Neural progenitor cell (in vitro differentiated cells): ENCODE measurements around the gene RHPN2. TPM values are rescaled to one million over a fixed set of nuclear protein-coding genes. Genes with fewer than 3 reads are reported as not detected.

Experiments used
- DNase-seq: peaks from one replicate; pipeline ENCODE4 v3.0.0-alpha.2; 2016; ENCODE audit warnings: low spot score
- H2AFZ ChIP-seq: fragments of 200-600 bp; sonication (generic); replicated peaks from 2 replicates; pipeline ENCODE4 v1.6.1; 2016; ENCODE audit warnings: antibody characterized with exemption
- H3F3A ChIP-seq: fragments of 200-600 bp; sonication (generic); 2 replicates; pipeline ENCODE4 v1.6.1; 2016; ENCODE audit warnings: antibody characterized with exemption, low read depth
- H3K27ac ChIP-seq: fragments of 200-600 bp; sonication (generic); 2 replicates; pipeline ENCODE4 v1.5.1; 2016; ENCODE audit warnings: mild to moderate bottlenecking
- H3K27me3 ChIP-seq: fragments of 200-600 bp; sonication (generic); 2 replicates; pipeline ENCODE4 v1.6.1; 2016; ENCODE audit warnings: mild to moderate bottlenecking, moderate library complexity
- H3K36me3 ChIP-seq: fragments of 200-600 bp; sonication (generic); 2 replicates; pipeline ENCODE4 v1.5.1; 2016
- H3K4me1 ChIP-seq: fragments of 200-600 bp; sonication (generic); 2 replicates; pipeline ENCODE4 v1.6.1; 2016; ENCODE audit warnings: mixed run types
- H3K4me2 ChIP-seq: fragments of 200-600 bp; sonication (generic); 2 replicates; pipeline ENCODE4 v1.6.1; 2016
- H3K4me3 ChIP-seq: fragments of 200-600 bp; sonication (generic); 2 replicates; pipeline ENCODE4 v1.5.1; 2016
- H3K79me2 ChIP-seq: fragments of 200-600 bp; sonication (generic); 2 replicates; pipeline ENCODE4 v1.6.1; 2016; ENCODE audit warnings: low read depth
- H3K9ac ChIP-seq: fragments of 200-600 bp; sonication (generic); 2 replicates; pipeline ENCODE4 v1.6.1; 2016
- H3K9me3 ChIP-seq: fragments of 200-600 bp; sonication (generic); 2 replicates; pipeline ENCODE4 v1.5.1; 2016; ENCODE audit warnings: low read depth
- H4K20me1 ChIP-seq: fragments of 200-600 bp; sonication (generic); 2 replicates; pipeline ENCODE4 v1.6.1; 2016; ENCODE audit warnings: low read depth
- H3K27ac Mint-ChIP-seq: 3 replicates; pipeline ENCODE4 v1.8.0; 2021; ENCODE audit warnings: mixed read lengths
- H3K27me3 Mint-ChIP-seq: 2 replicates; pipeline ENCODE4 v1.8.0; 2022; ENCODE audit warnings: low read depth, mild to moderate bottlenecking, inconsistent platforms, moderate library complexity, mixed read lengths; ENCODE audit not compliant: insufficient read depth
- H3K36me3 Mint-ChIP-seq: 3 replicates; pipeline ENCODE4 v1.8.0; 2021; ENCODE audit warnings: mixed read lengths
- H3K4me1 Mint-ChIP-seq: 3 replicates; pipeline ENCODE4 v1.8.0; 2021; ENCODE audit warnings: mixed read lengths
- H3K4me3 Mint-ChIP-seq: 3 replicates; pipeline ENCODE4 v1.8.0; 2021; ENCODE audit warnings: mild to moderate bottlenecking, moderate library complexity, mixed read lengths
- H3K9me3 Mint-ChIP-seq: 3 replicates; pipeline ENCODE4 v1.8.0; 2020; ENCODE audit warnings: mixed read lengths
- CTCF ChIP-seq: fragments of 200-600 bp; sonication (generic); IDR thresholded peaks from 2 replicates; pipeline ENCODE4 v1.5.1; 2017; ENCODE audit warnings: antibody characterized with exemption, mild to moderate bottlenecking
- EZH2 ChIP-seq: fragments of 200-600 bp; sonication (generic); IDR thresholded peaks from 2 replicates; pipeline ENCODE4 v1.6.1; 2017; ENCODE audit warnings: antibody characterized with exemption, mild to moderate bottlenecking, moderate library complexity
- EZH2phosphoT487 ChIP-seq: fragments of 200-600 bp; sonication (generic); IDR thresholded peaks from 2 replicates; pipeline ENCODE4 v1.6.1; 2017; ENCODE audit warnings: antibody characterized with exemption
- total RNA-seq: library from RNA; depleted of rRNA; stranded (reverse); fragments of >200 nt; gene quantifications from 2 replicates; pipeline ENCODE4 v1.2.3, GENCODE V29; 2015; ENCODE audit warnings: low replicate concordance

Gene RHPN2
- total RNA-seq, 1 donor from 2014 or later = 27.0 TPM

GRCh38 chr19:33094436-33095067 lies 29.9 kb upstream of the RHPN2 start:
- H3K27me3 ChIP-seq = no peaks in the 10 kb centered on the region
- H3K36me3 Mint-ChIP-seq = peaks cover 13% of the 10 kb centered on the region
- no peak overlapping the region for H3K9ac ChIP-seq
- no peaks in the 10 kb centered on the region for H3F3A ChIP-seq
- TF ChIP-seq EZH2 (no peak), CTCF (no peak), EZH2phosphoT487 (no peak)
- H3K27ac ChIP-seq = no peak overlapping the region
- H3K9me3 ChIP-seq = no peaks in the 10 kb centered on the region
- H4K20me1 ChIP-seq = no peaks in the 10 kb centered on the region
- DNase-seq = no peak
- H3K4me3 Mint-ChIP-seq = no peak overlapping the region
- H3K4me1 Mint-ChIP-seq = no peaks in the 10 kb centered on the region
- no peaks in the 10 kb centered on the region for H3K36me3 ChIP-seq
- no peaks in the 10 kb centered on the region for H3K4me1 ChIP-seq
- no peak overlapping the region for H2AFZ ChIP-seq
- no peaks in the 10 kb centered on the region for H3K9me3 Mint-ChIP-seq
- no peak overlapping the region for H3K4me2 ChIP-seq
- H3K79me2 ChIP-seq = no peaks in the 10 kb centered on the region
- no peak overlapping the region for H3K4me3 ChIP-seq
- H3K27me3 Mint-ChIP-seq = no peaks in the 10 kb centered on the region
- H3K27ac Mint-ChIP-seq = no peak overlapping the region

DNA sequence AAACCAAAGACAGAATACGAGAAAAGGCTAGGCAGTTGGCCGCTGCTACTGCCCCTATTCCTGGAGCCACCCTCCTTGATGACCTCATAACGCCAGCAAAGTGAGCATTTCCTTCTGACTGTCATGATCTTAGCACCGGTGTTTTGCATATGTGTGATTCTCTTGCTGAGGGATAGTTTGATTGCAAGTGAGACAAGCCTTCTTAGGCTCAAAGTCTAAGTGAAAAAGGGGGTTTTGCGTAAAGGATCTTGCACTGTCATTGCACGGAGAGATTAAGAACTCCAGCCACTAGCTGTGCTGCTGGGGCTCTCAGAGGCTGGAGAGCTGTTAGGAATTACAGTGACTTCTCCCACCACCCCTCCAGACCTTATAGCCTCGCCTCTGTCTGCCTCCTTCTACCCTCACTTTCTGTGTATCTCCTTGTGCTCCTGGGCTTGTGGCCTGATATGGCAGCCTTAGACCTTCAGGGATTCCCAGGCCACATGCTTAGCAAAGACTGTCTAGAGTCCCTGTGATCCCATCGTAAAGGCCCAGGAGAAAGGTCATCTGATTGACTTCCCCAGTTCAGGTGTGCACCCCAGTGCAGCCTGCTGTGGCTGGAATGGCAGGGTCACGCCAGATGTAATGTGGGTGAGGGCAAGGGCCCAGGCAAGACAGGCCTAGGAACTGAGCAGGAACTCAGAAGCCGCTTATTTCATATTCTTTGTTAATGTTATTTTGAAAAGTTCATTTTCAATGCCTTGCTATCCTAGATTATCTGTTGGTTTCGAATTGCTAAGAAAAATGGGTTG lies 28.9 kb upstream of the RHPN2 start:
- Histone ChIP-seq H3K27me3 (no peaks in the 10 kb centered on the region), H3K27ac (no peak overlapping the region), H3F3A (no peaks in the 10 kb centered on the region), H3K4me2 (no peak overlapping the region), H4K20me1 (no peaks in the 10 kb centered on the region), H3K9ac (no peak overlapping the region), H3K79me2 (no peaks in the 10 kb centered on the region), H3K4me3 (no peak overlapping the region), H2AFZ (no peak overlapping the region), H3K9me3 (no peaks in the 10 kb centered on the region), H3K4me1 (no peaks in the 10 kb centered on the region), H3K36me3 (no peaks in the 10 kb centered on the region)
- TF ChIP-seq EZH2phosphoT487 = no peak
- TF ChIP-seq EZH2 = no peak
- no peak for TF ChIP-seq CTCF
- no peak for DNase-seq
- H3K27me3 Mint-ChIP-seq = no peaks in the 10 kb centered on the region
- peaks cover 18% of the 10 kb centered on the region for H3K36me3 Mint-ChIP-seq
- no peaks in the 10 kb centered on the region for H3K4me1 Mint-ChIP-seq
- no peak overlapping the region for H3K4me3 Mint-ChIP-seq
- H3K27ac Mint-ChIP-seq = no peak overlapping the region
- H3K9me3 Mint-ChIP-seq = no peaks in the 10 kb centered on the region

DNA sequence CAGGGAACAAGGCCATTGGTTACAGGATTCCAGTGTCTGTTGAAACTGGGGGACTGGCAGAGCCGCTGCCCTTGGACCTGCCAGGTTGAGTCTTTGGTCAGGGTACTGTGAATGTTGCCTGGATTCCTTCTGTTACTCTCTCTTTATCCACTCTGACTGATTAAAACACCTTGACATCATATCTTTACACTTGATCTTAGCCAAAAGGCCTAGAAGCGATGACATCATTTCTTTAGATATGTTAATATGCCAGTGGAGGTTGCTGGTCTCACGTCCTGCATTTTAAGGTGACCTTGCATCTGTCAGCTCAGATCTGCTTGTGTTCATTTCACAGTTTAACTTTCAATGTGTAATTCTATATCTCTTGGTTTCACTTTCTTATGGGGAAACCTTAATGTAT lies 25.5 kb upstream of the RHPN2 start:
- Mint-ChIP-seq H3K4me1 (no peaks in the 10 kb centered on the region), H3K36me3 (peaks cover 5% of the 10 kb centered on the region), H3K27ac (no peak overlapping the region), H3K27me3 (no peaks in the 10 kb centered on the region), H3K9me3 (no peaks in the 10 kb centered on the region), H3K4me3 (no peak overlapping the region)
- Histone ChIP-seq H3K36me3 (no peaks in the 10 kb centered on the region), H3K27me3 (no peaks in the 10 kb centered on the region), H3F3A (no peaks in the 10 kb centered on the region), H3K4me2 (no peak overlapping the region), H2AFZ (no peak overlapping the region), H3K27ac (no peak overlapping the region), H3K4me1 (no peaks in the 10 kb centered on the region), H3K79me2 (no peaks in the 10 kb centered on the region), H4K20me1 (no peaks in the 10 kb centered on the region), H3K9ac (no peak overlapping the region), H3K9me3 (no peaks in the 10 kb centered on the region), H3K4me3 (no peak overlapping the region)
- TF ChIP-seq EZH2phosphoT487 (no peak), CTCF (no peak), EZH2 (no peak)
- no peak for DNase-seq
